Type B pancreatic cell (in vitro differentiated cells): ENCODE measurements around the gene EVC. TPM values are rescaled to one million over a fixed set of nuclear protein-coding genes. Genes with fewer than 3 reads are reported as not detected.
A peak's percentile ranks its signal among the peaks of the same experiment; 100 is the strongest.

Experiments
- DNase-seq: peaks from one replicate; pipeline ENCODE4 v3.0.0; 2021; ENCODE audit warnings: mixed read lengths; ENCODE audit not compliant: unreplicated experiment; ENCODE audit errors: extremely low spot score
- H3K27ac Mint-ChIP-seq: 2 replicates; pipeline ENCODE4 v1.8.0; 2021; ENCODE audit warnings: mild to moderate bottlenecking, mixed read lengths
- H3K27me3 Mint-ChIP-seq: 2 replicates; pipeline ENCODE4 v1.8.0; 2021; ENCODE audit warnings: mixed read lengths
- H3K36me3 Mint-ChIP-seq: 2 replicates; pipeline ENCODE4 v1.8.0; 2021; ENCODE audit warnings: mixed read lengths
- H3K4me1 Mint-ChIP-seq: one replicate; pipeline ENCODE4 v1.8.0; 2021; ENCODE audit warnings: mixed read lengths; ENCODE audit not compliant: unreplicated experiment
- H3K4me3 Mint-ChIP-seq: 2 replicates; pipeline ENCODE4 v1.8.0; 2021; ENCODE audit warnings: mild to moderate bottlenecking, mixed read lengths
- H3K9me3 Mint-ChIP-seq: 2 replicates; pipeline ENCODE4 v1.8.0; 2021; ENCODE audit warnings: mixed read lengths
- CTCF ChIP-seq: fragments of 200-600 bp; sonication (generic); conservative IDR thresholded peaks from 2 replicates; pipeline ENCODE4 v1.5.0; 2021; ENCODE audit warnings: antibody characterized with exemption, mild to moderate bottlenecking
- total RNA-seq: library from RNA; stranded (reverse); gene quantifications from 2 replicates; pipeline ENCODE4 v1.2.1, GENCODE V29; 2021; ENCODE audit warnings: low replicate concordance

The EVC gene
- total RNA-seq, 1 donor from 2014 or later = 29.2 TPM

GRCh38 chr4:5772528-5773270 lies 61.7 kb downstream of the EVC start:
- Mint-ChIP-seq H3K36me3 (peaks cover 44% of the 10 kb centered on the region), H3K27ac (peak overlapping the region; percentile 23), H3K4me3 (no peak overlapping the region), H3K9me3 (peaks cover 11% of the 10 kb centered on the region), H3K27me3 (no peaks in the 10 kb centered on the region), H3K4me1 (peaks cover 16% of the 10 kb centered on the region)
- peak; percentile 37 for DNase-seq
- no peak for TF ChIP-seq CTCF

GRCh38 chr4:5773271-5773555 lies 62.2 kb downstream of the EVC start:
- Mint-ChIP-seq H3K36me3 (peaks cover 39% of the 10 kb centered on the region), H3K27me3 (no peaks in the 10 kb centered on the region), H3K4me1 (peaks cover 16% of the 10 kb centered on the region), H3K27ac (peak overlapping the region; percentile 23), H3K9me3 (peaks cover 11% of the 10 kb centered on the region), H3K4me3 (no peak overlapping the region)
- peak; percentile 42 for DNase-seq
- TF ChIP-seq CTCF = no peak

- Mint-ChIP-seq H3K27me3 (no peaks in the 10 kb centered on the region), H3K27ac (peak overlapping the region; percentile 46), H3K4me3 (no peak overlapping the region), H3K4me1 (peaks cover 16% of the 10 kb centered on the region), H3K36me3 (peaks cover 32% of the 10 kb centered on the region), H3K9me3 (peaks cover 11% of the 10 kb centered on the region)
- DNase-seq = no peak
- TF ChIP-seq CTCF = no peak
These were observed 63.5 kb downstream of the EVC start for GRCh38 chr4:5774416-5775036.

- peaks cover 32% of the 10 kb centered on the region for H3K36me3 Mint-ChIP-seq
These were observed 65.5 kb downstream of the EVC start for GRCh38 chr4:5776510-5776909.

GRCh38 chr4:5780831-5781480 lies 70.0 kb downstream of the EVC start:
- no peak for TF ChIP-seq CTCF
- H3K27me3 Mint-ChIP-seq = no peaks in the 10 kb centered on the region
- peak; percentile 39 for DNase-seq

More at GRCh38 chr4:5776510-5776909, 65.5 kb downstream of the EVC start:
- no peak for TF ChIP-seq CTCF
- Mint-ChIP-seq H3K4me1 (peaks cover 16% of the 10 kb centered on the region), H3K27me3 (no peaks in the 10 kb centered on the region), H3K27ac (no peak overlapping the region), H3K4me3 (no peak overlapping the region), H3K9me3 (peaks cover 11% of the 10 kb centered on the region)
- DNase-seq = no peak

More at GRCh38 chr4:5780831-5781480, 70.0 kb downstream of the EVC start:
- H3K4me3 Mint-ChIP-seq = no peak overlapping the region
- H3K27ac Mint-ChIP-seq = no peak overlapping the region
- peaks cover 31% of the 10 kb centered on the region for H3K36me3 Mint-ChIP-seq
- H3K4me1 Mint-ChIP-seq = no peaks in the 10 kb centered on the region
- peaks cover 11% of the 10 kb centered on the region for H3K9me3 Mint-ChIP-seq
